H9 (cell line): ENCODE results near the gene CTXN3. TPM values are rescaled to one million over a fixed set of nuclear protein-coding genes. Genes with fewer than 3 reads are reported as not detected.

Experiments used
- DNase-seq: peaks from one replicate; pipeline ENCODE4 v3.0.0-alpha.2; 2017
- H2AFZ ChIP-seq: one replicate; pipeline ENCODE4 v1.6.1; 2013; ENCODE audit warnings: mild to moderate bottlenecking, low read length, control low read depth, moderate library complexity
- H2AK5ac ChIP-seq: 2 replicates; pipeline ENCODE4 v1.6.1; 2013; ENCODE audit warnings: low read length, control low read depth, mixed read lengths; ENCODE audit not compliant: insufficient read length
- H2BK120ac ChIP-seq: one replicate; pipeline ENCODE4 v1.6.1; 2013; ENCODE audit warnings: low read depth, mild to moderate bottlenecking, low read length, control low read depth, inconsistent platforms; ENCODE audit not compliant: poor library complexity, severe bottlenecking
- H2BK12ac ChIP-seq: 2 replicates; pipeline ENCODE4 v1.6.1; 2013; ENCODE audit warnings: low read length, control low read depth, mixed read lengths, low read depth; ENCODE audit not compliant: insufficient read length
- H2BK15ac ChIP-seq: 2 replicates; pipeline ENCODE4 v1.6.1; 2013; ENCODE audit warnings: low read depth, low read length, control low read depth
- H2BK20ac ChIP-seq: one replicate; pipeline ENCODE4 v1.6.1; 2013; ENCODE audit warnings: low read depth, mild to moderate bottlenecking, low read length, control low read depth, inconsistent platforms; ENCODE audit not compliant: poor library complexity, severe bottlenecking
- H2BK5ac ChIP-seq: 2 replicates; pipeline ENCODE4 v1.6.1; 2013; ENCODE audit warnings: low read length, control low read depth, mixed read lengths; ENCODE audit not compliant: insufficient read length
- H3K14ac ChIP-seq: 2 replicates; pipeline ENCODE4 v1.6.1; 2013; ENCODE audit warnings: low read length, control low read depth; ENCODE audit not compliant: insufficient read depth
- H3K18ac ChIP-seq: 2 replicates; pipeline ENCODE4 v1.6.1; 2013; ENCODE audit warnings: low read depth, mild to moderate bottlenecking, mixed read lengths, low read length, control low read depth; ENCODE audit not compliant: insufficient read length
- H3K23ac ChIP-seq: 2 replicates; pipeline ENCODE4 v1.6.1; 2013; ENCODE audit warnings: low read length, control low read depth, mixed read lengths, low read depth; ENCODE audit not compliant: insufficient read length
- H3K23me2 ChIP-seq: 2 replicates; pipeline ENCODE4 v1.6.1; 2013; ENCODE audit warnings: low read depth, mild to moderate bottlenecking, mixed read lengths, low read length, control low read depth; ENCODE audit not compliant: insufficient read length, poor library complexity, severe bottlenecking
- H3K27ac ChIP-seq: 2 replicates; pipeline ENCODE4 v1.5.1; 2013; ENCODE audit warnings: low read length, control low read depth, mixed read lengths, low read depth; ENCODE audit not compliant: insufficient read length
- H3K27me3 ChIP-seq: 2 replicates; pipeline ENCODE4 v1.6.1; 2013; ENCODE audit warnings: low read length, control low read depth, inconsistent platforms; ENCODE audit not compliant: insufficient read depth
- H3K4ac ChIP-seq: 2 replicates; pipeline ENCODE4 v1.6.1; 2013; ENCODE audit warnings: low read depth, mild to moderate bottlenecking, control low read depth, inconsistent platforms, low read length, moderate library complexity
- H3K4me1 ChIP-seq: 2 replicates; pipeline ENCODE4 v1.6.1; 2013; ENCODE audit warnings: low read length, control low read depth, inconsistent platforms; ENCODE audit not compliant: insufficient read depth
- H3K4me2 ChIP-seq: 2 replicates; pipeline ENCODE4 v1.6.1; 2013; ENCODE audit warnings: low read length, control low read depth, mixed read lengths; ENCODE audit not compliant: insufficient read length, insufficient read depth
- H3K56ac ChIP-seq: 2 replicates; pipeline ENCODE4 v1.6.1; 2013; ENCODE audit warnings: low read depth, mild to moderate bottlenecking, mixed read lengths, low read length, control low read depth; ENCODE audit not compliant: insufficient read length
- H3K79me1 ChIP-seq: 2 replicates; pipeline ENCODE4 v1.6.1; 2013; ENCODE audit warnings: low read depth, mild to moderate bottlenecking, moderate library complexity, low read length, control low read depth, inconsistent platforms; ENCODE audit not compliant: insufficient read depth, poor library complexity, severe bottlenecking
- H3K79me2 ChIP-seq: 2 replicates; pipeline ENCODE4 v1.6.1; 2013; ENCODE audit warnings: low read length, control low read depth, inconsistent platforms; ENCODE audit not compliant: insufficient read depth
- H3K9ac ChIP-seq: 2 replicates; pipeline ENCODE4 v1.6.1; 2013; ENCODE audit warnings: low read length, control low read depth, mixed read lengths; ENCODE audit not compliant: insufficient read length; ENCODE audit errors: extremely low read depth
- H3K9me3 ChIP-seq: one replicate; pipeline ENCODE4 v1.6.1; 2013; ENCODE audit warnings: low read depth, low read length, inconsistent platforms; ENCODE audit not compliant: control insufficient read depth
- H3T11ph ChIP-seq: one replicate; pipeline ENCODE4 v1.6.1; 2013; ENCODE audit warnings: mild to moderate bottlenecking, low read length, control low read depth, inconsistent platforms
- H4K20me1 ChIP-seq: one replicate; pipeline ENCODE4 v1.6.1; 2013; ENCODE audit not compliant: control insufficient read depth, insufficient read length, insufficient read depth
- H4K5ac ChIP-seq: 2 replicates; pipeline ENCODE4 v1.6.1; 2013; ENCODE audit warnings: low read depth, mild to moderate bottlenecking, mixed read lengths, low read length, control low read depth; ENCODE audit not compliant: insufficient read length
- H4K8ac ChIP-seq: replicated peaks from 2 replicates; pipeline ENCODE4 v1.6.1; 2013; ENCODE audit warnings: low read length, control low read depth, mixed read lengths, low read depth; ENCODE audit not compliant: insufficient read length
- H4K91ac ChIP-seq: 2 replicates; pipeline ENCODE4 v1.6.1; 2013; ENCODE audit warnings: low read depth, mild to moderate bottlenecking, moderate library complexity, mixed read lengths, low read length, control low read depth; ENCODE audit not compliant: insufficient read length
- H3K27ac Mint-ChIP-seq, 3 experiments: 2 replicates in 2 of 3; 3 replicates in 1 of 3; pipeline ENCODE4 v1.8.0; 2020 to 2021; ENCODE audit warnings: mixed read lengths in 3 of 3, mild to moderate bottlenecking in 1 of 3, moderate library complexity in 1 of 3
- H3K27me3 Mint-ChIP-seq: 2 replicates; pipeline ENCODE4 v1.8.0; 2021; ENCODE audit warnings: low read depth, mild to moderate bottlenecking, moderate library complexity, mixed read lengths
- H3K36me3 Mint-ChIP-seq, 3 experiments: 2 replicates in 2 of 3; 3 replicates in 1 of 3; pipeline ENCODE4 v1.8.0; 2020 to 2021; ENCODE audit warnings: low read depth in 3 of 3, mixed read lengths in 3 of 3; ENCODE audit not compliant: insufficient read depth in 1 of 3
- H3K4me1 Mint-ChIP-seq, 2 experiments: 2 replicates each; pipeline ENCODE4 v1.8.0; 2020; ENCODE audit warnings: mixed read lengths in 2 of 2
- H3K4me3 Mint-ChIP-seq, 2 experiments: 2 replicates in 1 of 2; 3 replicates in 1 of 2; pipeline ENCODE4 v1.8.0; 2020 to 2021; ENCODE audit warnings: mild to moderate bottlenecking in 2 of 2, mixed read lengths in 2 of 2, moderate library complexity in 1 of 2
- H3K9me3 Mint-ChIP-seq, 2 experiments: 2 replicates in 1 of 2; 3 replicates in 1 of 2; pipeline ENCODE4 v1.8.0; 2020; ENCODE audit warnings: mild to moderate bottlenecking in 2 of 2, mixed read lengths in 2 of 2, moderate library complexity in 1 of 2
- CTCF ChIP-seq: fragments of 200-600 bp; sonication (generic); conservative IDR thresholded peaks from 3 replicates; pipeline ENCODE4 v1.8.0; 2021; ENCODE audit warnings: antibody characterized with exemption, mild to moderate bottlenecking
- WGBS: extraction: QIAGEN DNeasy Blood & Tissue Kit; methylation state at CpG from one replicate; pipeline ENCODE4 v1.1.7; 2013; ENCODE audit warnings: missing lambda C conversion rate, low lambda C conversion rate, mixed read lengths; ENCODE audit not compliant: insufficient read length; ENCODE audit errors: extremely low coverage; 5-methylcytosine and 5-hydroxymethylcytosine counted together
- total RNA-seq: library from RNA; stranded (reverse); gene quantifications from 2 replicates; pipeline ENCODE4 v1.2.1, GENCODE V29; 2021

The CTXN3 gene
- total RNA-seq, 1 experiment from 2014 or later = not detected

- no peaks in the 10 kb centered on the region for H3K9me3 Mint-ChIP-seq
- no CpG with 5 or more reads among the region's 3 CpGs for WGBS
These were observed 46.4 kb upstream of the CTXN3 start for GRCh38 chr5:127602481-127602880.

More at GRCh38 chr5:127602481-127602880, 46.4 kb upstream of the CTXN3 start:
- no peak overlapping the region for H3K14ac ChIP-seq
- no peak; the same call in 1 of the 3 replicates for TF ChIP-seq CTCF
- DNase-seq = no peak
- H3K4ac ChIP-seq = no peak overlapping the region
- no peaks in the 10 kb centered on the region for H3K9me3 ChIP-seq
- H3T11ph ChIP-seq = no peak overlapping the region
- H2BK15ac ChIP-seq = no peak overlapping the region
- no peak overlapping the region for H4K5ac ChIP-seq
- H2BK5ac ChIP-seq = no peak overlapping the region
- Mint-ChIP-seq H3K36me3 (no peaks in the 10 kb centered on the region), H3K4me1 (peaks cover 14% of the 10 kb centered on the region in 2 experiments), H3K27me3 (no peaks in the 10 kb centered on the region; the same call in 1 of the 2 replicates), H3K4me3 (no peak overlapping the region), H3K27ac (no peak overlapping the region)
- H2BK12ac ChIP-seq = no peak overlapping the region
- H3K18ac ChIP-seq = no peak overlapping the region
- H3K79me1 ChIP-seq = no peaks in the 10 kb centered on the region
- no peak overlapping the region for H2AK5ac ChIP-seq
- H3K23me2 ChIP-seq = no peaks in the 10 kb centered on the region
- no peak overlapping the region for H2BK20ac ChIP-seq
- peaks cover 8% of the 10 kb centered on the region; the same call in 1 of the 2 replicates for H3K4me1 ChIP-seq
- H3K27ac ChIP-seq = no peak overlapping the region
- H4K91ac ChIP-seq = no peak overlapping the region
- no peak overlapping the region for H3K4me2 ChIP-seq
- H3K9ac ChIP-seq = no peak overlapping the region
- H3K79me2 ChIP-seq = no peaks in the 10 kb centered on the region
- no peaks in the 10 kb centered on the region; the same call in 1 of the 2 replicates for H3K27me3 ChIP-seq
- H2BK120ac ChIP-seq = no peak overlapping the region
- no peak overlapping the region for H3K23ac ChIP-seq
- no peak overlapping the region for H4K8ac ChIP-seq
- no peak overlapping the region for H2AFZ ChIP-seq
- H4K20me1 ChIP-seq = no peaks in the 10 kb centered on the region
- H3K56ac ChIP-seq = no peak overlapping the region
